ENCODE results near the gene MED28.
"Not testable (repeated sequence)": the region's sequence is repeated elsewhere in the genome, so short reads cannot be mapped to it uniquely, and the experiment has no call there.

MED28 gene

GRCh38 chr4:17614416-17615299 is at the start of gene MED28:
Gene MED28 (plus strand): TSS chr4:17614641. CDS start chr4:17614655, 14 bp downstream.
- peak; percentile 96 for DNase-seq

- no peak for DNase-seq
These were observed 48.6 kb upstream of the MED28 start for GRCh38 chr4:17565846-17566245.

- peak; percentile 58 for DNase-seq
These were observed 47.2 kb upstream of the MED28 start for GRCh38 chr4:17567271-17567670.

- no peak for DNase-seq
These were observed 40.2 kb upstream of the MED28 start for GRCh38 chr4:17574206-17574605.

- not testable (repeated sequence) for DNase-seq
These were observed 39.3 kb upstream of the MED28 start for GRCh38 chr4:17575177-17575576.

- DNase-seq = peak; percentile 95
These were observed 37.3 kb upstream of the MED28 start, which contains the start of gene LAP3 for GRCh38 chr4:17576932-17577664. Gene LAP3 (plus strand): TSS chr4:17577198. CDS start chr4:17577466, 268 bp downstream.

- peak; percentile 31 for DNase-seq
These were observed 36.6 kb upstream of the MED28 start for GRCh38 chr4:17577665-17578481.

GRCh38 chr4:17578482-17578891 is 36.0 kb upstream of the MED28 start:
- peak; percentile 30 for DNase-seq

GRCh38 chr4:17580969-17581368 is 33.5 kb upstream of the MED28 start:
- DNase-seq = peak; percentile 57

- DNase-seq = no peak
These were observed 31.2 kb upstream of the MED28 start for GRCh38 chr4:17583276-17583675.

- no peak for DNase-seq
These were observed 30.5 kb upstream of the MED28 start for GRCh38 chr4:17583941-17584340.

GRCh38 chr4:17584521-17585213 is 29.8 kb upstream of the MED28 start:
- no peak for DNase-seq

- no peak for DNase-seq
These were observed 27.2 kb upstream of the MED28 start for GRCh38 chr4:17587094-17587822.

GRCh38 chr4:17589355-17589754 is 25.1 kb upstream of the MED28 start:
- DNase-seq = no peak

GRCh38 chr4:17595471-17596005 is 18.9 kb upstream of the MED28 start:
- DNase-seq = no peak

- no peak for DNase-seq
These were observed 16.9 kb upstream of the MED28 start for GRCh38 chr4:17597517-17597916.

- DNase-seq = no peak
These were observed 14.6 kb upstream of the MED28 start for GRCh38 chr4:17599826-17600225.

- DNase-seq = no peak
These were observed 9.2 kb upstream of the MED28 start for GRCh38 chr4:17605236-17605635.

- DNase-seq = peak; percentile 88
These were observed 553 bp upstream of the MED28 start for GRCh38 chr4:17613761-17614415.

GRCh38 chr4:17616283-17616682 is 1.8 kb downstream of the MED28 start:
- DNase-seq = no peak

GRCh38 chr4:17618926-17619325 is 4.5 kb downstream of the MED28 start:
- no peak for DNase-seq
